HL-60 (cell line): Measurements from ENCODE around the gene TDRD9.

Source experiments
- POLR2AphosphoS5 ChIP-seq: IDR thresholded peaks from 2 replicates; pipeline ENCODE4 v1.6.1; 2012; ENCODE audit warnings: low read depth
- TF ChIP-seq, protein P1 (sequence below): IDR thresholded peaks from one replicate; pipeline ENCODE4 v1.5.1; 2011; ENCODE audit warnings: low read length, control low read depth, inconsistent platforms; ENCODE audit not compliant: insufficient read depth

DNA sequence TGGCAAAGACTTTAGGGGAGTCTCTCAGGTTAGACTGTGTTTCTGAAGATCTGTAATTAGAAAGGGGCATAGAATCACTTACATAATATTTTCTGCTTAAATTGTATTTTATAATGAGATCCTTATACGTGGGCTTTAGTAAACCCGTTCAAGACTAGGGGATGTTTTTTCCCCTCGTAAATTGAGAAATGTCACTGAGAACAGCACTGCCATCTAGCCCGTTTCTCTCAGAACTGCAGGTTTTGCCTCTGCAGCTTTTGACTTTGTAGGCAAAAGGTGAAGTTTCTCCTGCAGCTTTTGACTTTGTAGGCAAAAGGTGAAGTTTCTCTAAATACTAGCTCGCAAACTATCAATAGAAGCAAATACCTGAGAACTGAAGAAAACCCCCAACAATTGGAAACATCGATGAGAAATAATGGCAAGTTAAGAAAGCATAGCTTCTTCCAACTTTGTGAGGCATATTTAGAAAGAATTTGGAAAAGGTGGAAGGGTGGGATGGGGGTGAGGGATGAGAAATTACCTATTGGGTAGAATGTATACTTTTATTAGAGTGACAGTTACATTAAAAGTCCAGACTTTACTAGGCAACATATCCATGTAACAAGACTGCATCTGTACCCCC lies 147.4 kb downstream of the TDRD9 start:
- TF ChIP-seq, protein P1, sequence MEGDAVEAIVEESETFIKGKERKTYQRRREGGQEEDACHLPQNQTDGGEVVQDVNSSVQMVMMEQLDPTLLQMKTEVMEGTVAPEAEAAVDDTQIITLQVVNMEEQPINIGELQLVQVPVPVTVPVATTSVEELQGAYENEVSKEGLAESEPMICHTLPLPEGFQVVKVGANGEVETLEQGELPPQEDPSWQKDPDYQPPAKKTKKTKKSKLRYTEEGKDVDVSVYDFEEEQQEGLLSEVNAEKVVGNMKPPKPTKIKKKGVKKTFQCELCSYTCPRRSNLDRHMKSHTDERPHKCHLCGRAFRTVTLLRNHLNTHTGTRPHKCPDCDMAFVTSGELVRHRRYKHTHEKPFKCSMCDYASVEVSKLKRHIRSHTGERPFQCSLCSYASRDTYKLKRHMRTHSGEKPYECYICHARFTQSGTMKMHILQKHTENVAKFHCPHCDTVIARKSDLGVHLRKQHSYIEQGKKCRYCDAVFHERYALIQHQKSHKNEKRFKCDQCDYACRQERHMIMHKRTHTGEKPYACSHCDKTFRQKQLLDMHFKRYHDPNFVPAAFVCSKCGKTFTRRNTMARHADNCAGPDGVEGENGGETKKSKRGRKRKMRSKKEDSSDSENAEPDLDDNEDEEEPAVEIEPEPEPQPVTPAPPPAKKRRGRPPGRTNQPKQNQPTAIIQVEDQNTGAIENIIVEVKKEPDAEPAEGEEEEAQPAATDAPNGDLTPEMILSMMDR, result no peak
- no peak for TF ChIP-seq POLR2AphosphoS5
